HEK293 (cell line): ENCODE measurements around the gene CHRDL1.

Source experiments
- CTCF ChIA-PET: fragments of 350-600 bp; formaldehyde crosslinking; extraction: SDS; loops from one replicate; lab custom pipeline; 2021; ENCODE audit warnings: antibody characterized with exemption; lab: Yijun Ruan, JAX
- POLR2A ChIA-PET: fragments of 300-600 bp; formaldehyde crosslinking; extraction: SDS; loops from one replicate; lab custom pipeline; 2020; ENCODE audit warnings: antibody characterized with exemption, inconsistent platforms; lab: Yijun Ruan, JAX
- H3K27ac ChIP-seq: fragments of 200-500 bp; sonication (Bioruptor generic); 2 replicates; pipeline ENCODE4 v1.5.1; 2014; ENCODE audit warnings: low read depth, low read length, control low read depth, inconsistent platforms; ENCODE audit errors: extremely low read depth
- H3K36me3 ChIP-seq, 2 experiments: fragments of 200-500 bp in 1 of 2; sonication (Bioruptor generic) in 1 of 2; 1 replicate in 1 of 2; 2 replicates in 1 of 2; pipeline ENCODE4 v1.5.1; 2014 to 2017; ENCODE audit warnings: inconsistent platforms in 2 of 2, low read length in 2 of 2; ENCODE audit not compliant: control insufficient read depth in 2 of 2, insufficient read depth in 1 of 2
- H3K4me1 ChIP-seq: fragments of 200-500 bp; sonication (Bioruptor generic); 2 replicates; pipeline ENCODE4 v1.5.1; 2014; ENCODE audit warnings: mild to moderate bottlenecking, low read length, inconsistent platforms; ENCODE audit not compliant: control insufficient read depth, insufficient read depth
- H3K4me3 ChIP-seq: 2 replicates; pipeline ENCODE4 v1.5.1; 2011; ENCODE audit warnings: low read depth, mild to moderate bottlenecking, control low read depth, low read length, moderate library complexity
- H3K9me3 ChIP-seq: fragments of 200-500 bp; sonication (Bioruptor generic); 2 replicates; pipeline ENCODE4 v1.5.1; 2014; ENCODE audit warnings: low read depth, low read length, inconsistent platforms; ENCODE audit not compliant: control insufficient read depth, insufficient read depth
- GLI2 ChIP-seq: fragments of 450-650 bp; formaldehyde crosslinking; IDR thresholded peaks from 2 replicates; pipeline ENCODE4; 2017; ENCODE audit warnings: missing biosample characterization, missing genetic modification characterization, low read depth, borderline replicate concordance
- GLIS2 ChIP-seq: fragments of 450-650 bp; formaldehyde crosslinking; IDR thresholded peaks from 2 replicates; pipeline ENCODE4 v1.5.1; 2016; ENCODE audit warnings: missing biosample characterization, missing genetic modification characterization
- OVOL3 ChIP-seq: fragments of 450-650 bp; formaldehyde crosslinking; IDR thresholded peaks from 2 replicates; pipeline ENCODE4 v1.5.1; 2016; ENCODE audit warnings: missing biosample characterization, missing genetic modification characterization
- PRDM10 ChIP-seq: fragments of 450-650 bp; formaldehyde crosslinking; IDR thresholded peaks from 2 replicates; pipeline ENCODE4 v1.5.1; 2016; ENCODE audit warnings: missing biosample characterization, missing genetic modification characterization
- SALL2 ChIP-seq: fragments of 450-650 bp; formaldehyde crosslinking; IDR thresholded peaks from 2 replicates; pipeline ENCODE4 v1.5.0; 2017; ENCODE audit warnings: missing biosample characterization, mild to moderate bottlenecking, missing genetic modification characterization, borderline replicate concordance
- ZNF148 ChIP-seq: fragments of 450-650 bp; formaldehyde crosslinking; IDR thresholded peaks from 2 replicates; pipeline ENCODE4 v1.5.0; 2017; ENCODE audit warnings: missing biosample characterization, missing genetic modification characterization, borderline replicate concordance
- ZNF184 ChIP-seq: fragments of 450-650 bp; IDR thresholded peaks from 2 replicates; pipeline ENCODE4 v1.5.1; 2018; ENCODE audit warnings: missing biosample characterization, mild to moderate bottlenecking, missing genetic modification characterization
- ZNF2 ChIP-seq: fragments of 450-650 bp; formaldehyde crosslinking; IDR thresholded peaks from 2 replicates; pipeline ENCODE4 v1.5.1; 2016; ENCODE audit warnings: missing biosample characterization, missing genetic modification characterization
- ZNF211 ChIP-seq: fragments of 450-650 bp; formaldehyde crosslinking; IDR thresholded peaks from 2 replicates; pipeline ENCODE4 v1.5.1; 2016; ENCODE audit warnings: low read depth, missing biosample characterization, missing genetic modification characterization
- ZNF23 ChIP-seq: fragments of 450-650 bp; formaldehyde crosslinking; IDR thresholded peaks from 2 replicates; pipeline ENCODE4 v1.5.1; 2016; ENCODE audit warnings: missing biosample characterization, missing genetic modification characterization, borderline replicate concordance
- ZNF24 ChIP-seq: fragments of 450-650 bp; formaldehyde crosslinking; IDR thresholded peaks from 2 replicates; pipeline ENCODE4 v1.5.1; 2016; ENCODE audit warnings: missing biosample characterization, missing genetic modification characterization
- ZNF26 ChIP-seq: fragments of 450-650 bp; formaldehyde crosslinking; IDR thresholded peaks from 2 replicates; pipeline ENCODE4 v1.5.1; 2016; ENCODE audit warnings: missing biosample characterization, missing genetic modification characterization
- ZNF280C ChIP-seq: fragments of 450-650 bp; formaldehyde crosslinking; IDR thresholded peaks from 2 replicates; pipeline ENCODE4 v1.5.1; 2016; ENCODE audit warnings: missing biosample characterization, missing genetic modification characterization
- ZNF324 ChIP-seq: fragments of 450-650 bp; formaldehyde crosslinking; IDR thresholded peaks from 2 replicates; pipeline ENCODE4 v1.5.1; 2016; ENCODE audit warnings: missing biosample characterization, missing genetic modification characterization
- ZNF350 ChIP-seq: fragments of 450-650 bp; formaldehyde crosslinking; IDR thresholded peaks from 2 replicates; pipeline ENCODE4 v1.5.0; 2017; ENCODE audit warnings: missing biosample characterization, mild to moderate bottlenecking, missing genetic modification characterization
- ZNF37A ChIP-seq: fragments of 450-650 bp; IDR thresholded peaks from 2 replicates; pipeline ENCODE4 v1.5.1; 2018; ENCODE audit warnings: missing biosample characterization, missing genetic modification characterization
- ZNF404 ChIP-seq: fragments of 450-650 bp; formaldehyde crosslinking; IDR thresholded peaks from 2 replicates; pipeline ENCODE4 v1.5.1; 2017; ENCODE audit warnings: missing biosample characterization, missing genetic modification characterization
- ZNF548 ChIP-seq: fragments of 450-650 bp; formaldehyde crosslinking; IDR thresholded peaks from 2 replicates; pipeline ENCODE4 v1.5.1; 2016; ENCODE audit warnings: missing biosample characterization, missing genetic modification characterization
- ZNF560 ChIP-seq: fragments of 450-650 bp; formaldehyde crosslinking; IDR thresholded peaks from 2 replicates; pipeline ENCODE4 v1.5.1; 2017; ENCODE audit warnings: missing biosample characterization, missing genetic modification characterization, borderline replicate concordance
- ZNF791 ChIP-seq: fragments of 450-650 bp; formaldehyde crosslinking; IDR thresholded peaks from 2 replicates; pipeline ENCODE4 v1.5.1; 2016; ENCODE audit warnings: missing biosample characterization, missing genetic modification characterization
- ZSCAN18 ChIP-seq: fragments of 450-650 bp; formaldehyde crosslinking; IDR thresholded peaks from 2 replicates; pipeline ENCODE4 v1.5.1; 2016; ENCODE audit warnings: missing biosample characterization, missing genetic modification characterization
- TF ChIP-seq, protein P1 (sequence below): fragments of 450-650 bp; formaldehyde crosslinking; IDR thresholded peaks from 2 replicates; pipeline ENCODE4 v1.5.1; 2017; ENCODE audit warnings: missing biosample characterization, missing genetic modification characterization
- TF ChIP-seq, protein P2 (sequence below): fragments of 450-650 bp; formaldehyde crosslinking; IDR thresholded peaks from 2 replicates; pipeline ENCODE4 v1.5.1; 2017; ENCODE audit warnings: missing biosample characterization, missing genetic modification characterization

The CHRDL1 gene

GRCh38 chrX:110786486-110786885, 9.1 kb downstream of the CHRDL1 start (continued):
- TF ChIP-seq SALL2 (tag by site-specific recombination) (no peak), ZNF548 (tag by site-specific recombination) (no peak), PRDM10 (tag by site-specific recombination) (no peak), ZNF184 (tag by site-specific recombination) (no peak), OVOL3 (tag by site-specific recombination) (no peak), ZNF37A (no peak)
- TF ChIP-seq, protein P1, sequence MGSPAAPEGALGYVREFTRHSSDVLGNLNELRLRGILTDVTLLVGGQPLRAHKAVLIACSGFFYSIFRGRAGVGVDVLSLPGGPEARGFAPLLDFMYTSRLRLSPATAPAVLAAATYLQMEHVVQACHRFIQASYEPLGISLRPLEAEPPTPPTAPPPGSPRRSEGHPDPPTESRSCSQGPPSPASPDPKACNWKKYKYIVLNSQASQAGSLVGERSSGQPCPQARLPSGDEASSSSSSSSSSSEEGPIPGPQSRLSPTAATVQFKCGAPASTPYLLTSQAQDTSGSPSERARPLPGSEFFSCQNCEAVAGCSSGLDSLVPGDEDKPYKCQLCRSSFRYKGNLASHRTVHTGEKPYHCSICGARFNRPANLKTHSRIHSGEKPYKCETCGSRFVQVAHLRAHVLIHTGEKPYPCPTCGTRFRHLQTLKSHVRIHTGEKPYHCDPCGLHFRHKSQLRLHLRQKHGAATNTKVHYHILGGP, result no peak

- Histone ChIP-seq H3K9me3 (no peaks in the 10 kb centered on the region; the same call in 1 of the 2 replicates), H3K27ac (no peak overlapping the region), H3K4me1 (no peaks in the 10 kb centered on the region), H3K4me3 (no peak overlapping the region), H3K36me3 (no peaks in the 10 kb centered on the region)
- ChIA-PET POLR2A (no interaction called here), CTCF (no interaction called here)
- TF ChIP-seq ZNF350 (tag by site-specific recombination) (no peak), ZNF148 (tag by site-specific recombination) (no peak), ZNF280C (tag by site-specific recombination) (no peak), ZNF2 (tag by site-specific recombination) (no peak), GLI2 (tag by site-specific recombination) (no peak), ZNF404 (tag by site-specific recombination) (no peak), GLIS2 (no peak), ZNF560 (no peak), ZNF23 (tag by site-specific recombination) (no peak), ZNF324 (tag by site-specific recombination) (no peak), ZNF211 (tag by site-specific recombination) (no peak), ZSCAN18 (tag by site-specific recombination) (no peak), ZNF24 (tag by site-specific recombination) (no peak), ZNF791 (tag by site-specific recombination) (no peak), ZNF26 (tag by site-specific recombination) (no peak)
- TF ChIP-seq, protein P2, sequence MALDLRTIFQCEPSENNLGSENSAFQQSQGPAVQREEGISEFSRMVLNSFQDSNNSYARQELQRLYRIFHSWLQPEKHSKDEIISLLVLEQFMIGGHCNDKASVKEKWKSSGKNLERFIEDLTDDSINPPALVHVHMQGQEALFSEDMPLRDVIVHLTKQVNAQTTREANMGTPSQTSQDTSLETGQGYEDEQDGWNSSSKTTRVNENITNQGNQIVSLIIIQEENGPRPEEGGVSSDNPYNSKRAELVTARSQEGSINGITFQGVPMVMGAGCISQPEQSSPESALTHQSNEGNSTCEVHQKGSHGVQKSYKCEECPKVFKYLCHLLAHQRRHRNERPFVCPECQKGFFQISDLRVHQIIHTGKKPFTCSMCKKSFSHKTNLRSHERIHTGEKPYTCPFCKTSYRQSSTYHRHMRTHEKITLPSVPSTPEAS (tag by site-specific recombination), result no peak
These were observed 35.8 kb downstream of the CHRDL1 start for GRCh38 chrX:110759785-110760184.
